T-helper 1 cell treated with Interleukin-12 subunit alpha and Interleukin-12 subunit beta and Interleukin-4 antibody, amounts not matched to agents 30 μg/mL and 1 μg/mL, for 36 hours (primary cell): ENCODE data around the gene MACROD1.

Source experiments
- H3K27ac Mint-ChIP-seq: one replicate; pipeline ENCODE4 v1.8.0; 2021; ENCODE audit warnings: mild to moderate bottlenecking, mixed read lengths
- H3K27me3 Mint-ChIP-seq: one replicate; pipeline ENCODE4 v1.8.0; 2021; ENCODE audit warnings: low read depth, mixed read lengths
- H3K36me3 Mint-ChIP-seq: one replicate; pipeline ENCODE4 v1.8.0; 2021; ENCODE audit warnings: low read depth, mixed read lengths
- H3K4me1 Mint-ChIP-seq: one replicate; pipeline ENCODE4 v1.8.0; 2021; ENCODE audit warnings: low read depth, mixed read lengths
- H3K4me3 Mint-ChIP-seq: one replicate; pipeline ENCODE4 v1.8.0; 2021; ENCODE audit warnings: mild to moderate bottlenecking, moderate library complexity, mixed read lengths
- H3K9me3 Mint-ChIP-seq: one replicate; pipeline ENCODE4 v1.8.0; 2021; ENCODE audit warnings: mixed read lengths

The MACROD1 gene

GRCh38 chr11:64121663-64122410 is 44.1 kb downstream of the MACROD1 start:
- Mint-ChIP-seq H3K36me3 (no peaks in the 10 kb centered on the region), H3K4me1 (peaks cover 2% of the 10 kb centered on the region), H3K9me3 (no peaks in the 10 kb centered on the region), H3K27ac (no peak overlapping the region), H3K27me3 (no peaks in the 10 kb centered on the region), H3K4me3 (no peak overlapping the region)

GRCh38 chr11:64120951-64121569 is 44.9 kb downstream of the MACROD1 start:
- H3K27me3 Mint-ChIP-seq, result no peaks in the 10 kb centered on the region
- no peak overlapping the region for H3K27ac Mint-ChIP-seq
- no peak overlapping the region for H3K4me3 Mint-ChIP-seq
- no peaks in the 10 kb centered on the region for H3K9me3 Mint-ChIP-seq
- peaks cover under 1% of the 10 kb centered on the region for H3K4me1 Mint-ChIP-seq
- H3K36me3 Mint-ChIP-seq, result no peaks in the 10 kb centered on the region

GRCh38 chr11:64119700-64120099 is 46.2 kb downstream of the MACROD1 start:
- H3K4me3 Mint-ChIP-seq, result no peak overlapping the region
- no peaks in the 10 kb centered on the region for H3K36me3 Mint-ChIP-seq
- no peaks in the 10 kb centered on the region for H3K9me3 Mint-ChIP-seq
- no peak overlapping the region for H3K27ac Mint-ChIP-seq
- no peaks in the 10 kb centered on the region for H3K27me3 Mint-ChIP-seq
- H3K4me1 Mint-ChIP-seq, result no peaks in the 10 kb centered on the region

GRCh38 chr11:64118876-64119665 is 46.8 kb downstream of the MACROD1 start:
- no peaks in the 10 kb centered on the region for H3K9me3 Mint-ChIP-seq
- H3K36me3 Mint-ChIP-seq, result no peaks in the 10 kb centered on the region
- no peaks in the 10 kb centered on the region for H3K27me3 Mint-ChIP-seq
- H3K4me3 Mint-ChIP-seq, result no peak overlapping the region
- H3K27ac Mint-ChIP-seq, result no peak overlapping the region
- no peaks in the 10 kb centered on the region for H3K4me1 Mint-ChIP-seq

GRCh38 chr11:64117763-64118459 is 48.0 kb downstream of the MACROD1 start:
- Mint-ChIP-seq H3K4me1 (no peaks in the 10 kb centered on the region), H3K27ac (no peak overlapping the region), H3K27me3 (no peaks in the 10 kb centered on the region), H3K9me3 (no peaks in the 10 kb centered on the region), H3K36me3 (no peaks in the 10 kb centered on the region), H3K4me3 (no peak overlapping the region)

- Mint-ChIP-seq H3K9me3 (no peaks in the 10 kb centered on the region), H3K4me1 (no peaks in the 10 kb centered on the region), H3K4me3 (no peak overlapping the region), H3K27ac (no peak overlapping the region), H3K27me3 (no peaks in the 10 kb centered on the region), H3K36me3 (no peaks in the 10 kb centered on the region)
Observed at GRCh38 chr11:64115531-64116522, 50.1 kb downstream of the MACROD1 start.

GRCh38 chr11:64114231-64114630 is 51.7 kb downstream of the MACROD1 start:
- Mint-ChIP-seq H3K27me3 (no peaks in the 10 kb centered on the region), H3K27ac (no peak overlapping the region), H3K9me3 (no peaks in the 10 kb centered on the region)

GRCh38 chr11:64113462-64113780 is 52.5 kb downstream of the MACROD1 start:
- H3K4me1 Mint-ChIP-seq, result no peaks in the 10 kb centered on the region
- no peaks in the 10 kb centered on the region for H3K9me3 Mint-ChIP-seq
- no peaks in the 10 kb centered on the region for H3K27me3 Mint-ChIP-seq
- no peak overlapping the region for H3K27ac Mint-ChIP-seq
- H3K4me3 Mint-ChIP-seq, result no peak overlapping the region
- H3K36me3 Mint-ChIP-seq, result no peaks in the 10 kb centered on the region

More at GRCh38 chr11:64114231-64114630, 51.7 kb downstream of the MACROD1 start:
- H3K36me3 Mint-ChIP-seq, result no peaks in the 10 kb centered on the region
- no peak overlapping the region for H3K4me3 Mint-ChIP-seq
- H3K4me1 Mint-ChIP-seq, result no peaks in the 10 kb centered on the region

- Mint-ChIP-seq H3K36me3 (no peaks in the 10 kb centered on the region), H3K4me3 (no peak overlapping the region), H3K27me3 (no peaks in the 10 kb centered on the region), H3K4me1 (no peaks in the 10 kb centered on the region), H3K9me3 (no peaks in the 10 kb centered on the region), H3K27ac (no peak overlapping the region)
Observed at GRCh38 chr11:64112771-64113461, 53.0 kb downstream of the MACROD1 start.

GRCh38 chr11:64110465-64111375 is 55.2 kb downstream of the MACROD1 start:
- H3K4me1 Mint-ChIP-seq, result no peaks in the 10 kb centered on the region
- H3K4me3 Mint-ChIP-seq, result no peak overlapping the region
- no peaks in the 10 kb centered on the region for H3K9me3 Mint-ChIP-seq
- no peaks in the 10 kb centered on the region for H3K27me3 Mint-ChIP-seq
- H3K36me3 Mint-ChIP-seq, result no peaks in the 10 kb centered on the region
- H3K27ac Mint-ChIP-seq, result no peak overlapping the region

- no peaks in the 10 kb centered on the region for H3K27me3 Mint-ChIP-seq
- no peak overlapping the region for H3K27ac Mint-ChIP-seq
- no peaks in the 10 kb centered on the region for H3K36me3 Mint-ChIP-seq
- no peaks in the 10 kb centered on the region for H3K9me3 Mint-ChIP-seq
- H3K4me1 Mint-ChIP-seq, result no peaks in the 10 kb centered on the region
- H3K4me3 Mint-ChIP-seq, result no peak overlapping the region
Observed at GRCh38 chr11:64109332-64109731, 56.6 kb downstream of the MACROD1 start.

GRCh38 chr11:64107303-64107702 is 58.6 kb downstream of the MACROD1 start:
- no peaks in the 10 kb centered on the region for H3K27me3 Mint-ChIP-seq
- no peaks in the 10 kb centered on the region for H3K9me3 Mint-ChIP-seq
- H3K36me3 Mint-ChIP-seq, result no peaks in the 10 kb centered on the region
- no peak overlapping the region for H3K4me3 Mint-ChIP-seq
- no peak overlapping the region for H3K27ac Mint-ChIP-seq
- H3K4me1 Mint-ChIP-seq, result no peaks in the 10 kb centered on the region
